GM03348 (cell line): Measurements from ENCODE around the gene ANKRD61.
"Not testable (repeated sequence)": the region's sequence is repeated elsewhere in the genome, so short reads cannot be mapped to it uniquely, and the experiment has no call there.

ENCODE experiments used
- DNase-seq: peaks from one replicate; pipeline ENCODE4 v3.0.0; 2012; ENCODE audit warnings: low spot score

Gene ANKRD61

DNA sequence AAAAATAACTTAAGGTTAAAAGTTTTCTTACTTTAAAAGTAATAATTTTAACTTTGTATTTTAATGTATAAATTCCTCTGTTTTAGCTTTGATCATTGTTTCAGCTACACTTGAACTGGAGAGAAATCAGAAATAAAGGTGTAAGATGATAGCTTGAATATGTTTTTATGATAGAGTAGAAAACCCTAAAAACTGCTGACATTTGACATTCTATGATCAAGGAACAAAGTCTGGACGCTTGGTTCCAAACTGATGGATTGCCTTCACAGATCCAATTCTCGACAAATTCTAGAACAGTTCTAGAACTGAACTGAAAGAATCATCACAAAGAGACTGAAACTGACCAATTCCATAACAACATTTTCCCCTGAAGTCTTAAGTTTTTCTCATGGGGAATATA lies at the start of gene ANKRD61:
ANKRD61 (plus strand) TSS at position 389 of the 400 bp plus-strand sequence; CDS start at position 389, 0 bp downstream.
- no peak for DNase-seq

DNA sequence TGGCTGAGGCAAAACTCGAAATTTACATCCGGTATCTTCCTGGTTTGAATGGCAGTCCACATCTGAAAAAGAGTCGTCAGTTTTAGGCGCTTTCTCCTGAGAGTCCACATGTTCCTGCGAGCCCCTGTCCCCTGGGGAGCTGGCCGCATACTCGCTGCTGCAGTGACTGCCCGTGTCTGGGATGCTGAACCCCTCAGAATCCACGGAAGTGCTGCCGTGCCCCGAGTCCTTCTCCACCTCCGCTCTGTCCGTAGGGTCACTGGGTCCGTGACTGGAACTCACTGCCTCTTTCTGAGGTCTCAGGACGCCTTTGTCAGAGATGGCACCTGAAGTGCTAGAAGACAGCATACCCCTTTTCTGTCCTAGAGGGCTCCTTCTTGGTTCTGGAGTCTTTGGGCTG lies 44.1 kb upstream of the ANKRD61 start:
- DNase-seq, result not testable (repeated sequence)

- peak; percentile 79 for DNase-seq
Observed at GRCh38 chr7:5997210-5997808, 33.9 kb upstream of the ANKRD61 start.

DNA sequence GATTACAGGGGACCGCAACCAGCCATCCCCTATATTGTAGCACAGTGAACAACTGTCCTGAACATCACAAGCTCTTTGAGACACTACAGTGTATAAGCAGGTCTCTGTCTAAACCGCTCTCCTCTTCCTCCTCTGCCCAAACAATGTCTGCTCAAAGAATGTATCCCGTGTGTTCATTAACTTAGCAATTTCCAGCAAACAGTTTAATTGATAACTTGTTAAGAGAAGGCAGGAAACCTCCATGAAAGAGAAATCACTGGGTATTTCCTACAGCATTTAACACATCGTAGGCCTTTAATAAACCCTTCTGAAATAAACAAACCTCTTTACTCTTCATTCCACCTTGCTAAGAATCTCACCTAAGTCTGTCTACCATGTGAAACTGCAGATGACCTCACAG lies 23.8 kb upstream of the ANKRD61 start:
- DNase-seq, result no peak

DNA sequence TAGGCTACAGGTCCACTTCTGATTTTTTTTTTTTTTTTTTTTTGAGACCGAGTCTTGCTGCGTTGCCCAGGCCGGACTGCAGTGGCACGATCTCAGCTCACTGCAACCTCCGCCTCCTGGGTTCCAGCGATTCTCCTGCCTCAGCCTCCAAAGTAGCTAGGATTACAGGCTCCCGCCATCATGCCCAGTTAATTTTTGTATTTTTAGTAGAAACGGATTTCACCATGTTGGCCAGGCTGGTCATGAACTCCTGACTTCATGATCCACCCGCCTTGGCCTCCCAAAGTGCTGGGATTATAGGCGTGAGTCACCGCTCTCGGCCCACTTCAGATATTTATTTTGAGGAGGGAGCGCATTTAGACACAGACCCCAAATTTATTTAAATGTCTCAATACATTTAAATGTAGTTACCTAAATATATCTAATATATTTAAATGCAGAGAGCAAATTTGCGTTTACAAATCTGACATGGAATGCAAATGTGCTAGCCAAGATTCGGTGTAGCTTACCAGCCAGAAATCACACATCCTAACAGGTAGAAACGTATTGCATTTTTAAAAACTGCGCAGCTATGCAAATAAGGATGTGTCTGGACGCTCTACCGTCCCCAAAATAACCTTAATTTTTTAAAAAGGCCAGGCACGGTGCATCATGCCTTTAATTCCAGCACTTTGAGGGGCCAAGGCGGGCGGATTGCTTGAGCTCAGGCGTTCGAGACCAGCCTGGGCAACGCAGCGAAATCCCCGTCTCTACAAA lies 23.2 kb upstream of the ANKRD61 start:
- not testable (repeated sequence) for DNase-seq

- peak; percentile 95 for DNase-seq
Observed at GRCh38 chr7:6008668-6009611, 22.2 kb upstream of the ANKRD61 start, which contains the start of the genes AIMP2 and PMS2. AIMP2 (plus strand) TSS chr7:6009272; CDS start chr7:6009364, 92 bp downstream. PMS2 (minus strand) TSS chr7:6009049; CDS start chr7:6009019, 30 bp downstream.

DNA sequence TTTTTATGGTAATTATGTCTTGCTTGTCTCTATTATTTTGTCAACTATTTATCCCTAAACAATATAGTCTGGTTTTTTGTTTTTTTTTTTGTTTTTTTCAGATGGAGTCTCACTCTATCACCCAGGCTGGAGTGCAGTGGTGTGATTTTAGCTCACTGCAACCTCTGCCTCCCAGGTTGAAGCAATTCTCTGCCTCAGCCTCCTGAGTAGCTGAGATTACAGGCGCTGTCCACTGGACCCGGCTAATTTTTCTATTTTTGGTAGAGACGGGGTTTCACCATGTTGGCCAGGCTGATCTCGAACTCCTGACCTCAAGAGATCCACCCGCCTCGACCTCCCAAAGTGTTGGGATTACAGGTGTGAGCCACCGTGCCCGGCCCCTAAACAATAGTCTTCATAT lies 20.8 kb upstream of the ANKRD61 start:
- DNase-seq, result not testable (repeated sequence)

DNA sequence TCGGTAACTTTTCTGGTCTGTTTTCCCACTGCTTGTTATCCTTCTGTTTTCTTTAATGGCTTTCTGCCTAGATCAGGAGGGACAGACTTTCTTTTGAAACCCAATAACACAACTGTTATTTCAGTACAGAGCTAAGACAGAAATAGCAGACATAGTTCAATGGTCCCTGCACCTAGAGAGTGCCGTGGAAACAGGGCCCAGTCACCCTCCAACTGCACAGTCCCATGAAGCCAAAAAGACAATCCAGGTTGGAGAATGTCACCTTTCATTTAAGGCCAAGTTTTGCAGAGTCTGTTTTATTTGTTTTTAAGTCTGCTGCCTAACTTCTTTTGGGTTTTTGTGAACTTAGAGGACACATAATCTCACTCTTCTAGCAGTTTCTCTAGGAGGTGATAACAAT lies 19.6 kb upstream of the ANKRD61 start:
- no peak for DNase-seq

- DNase-seq, result no peak
Observed at GRCh38 chr7:6012355-6013104, 18.6 kb upstream of the ANKRD61 start.

- DNase-seq, result peak; percentile 92
Observed at GRCh38 chr7:6015917-6016652, 15.1 kb upstream of the ANKRD61 start.

DNA sequence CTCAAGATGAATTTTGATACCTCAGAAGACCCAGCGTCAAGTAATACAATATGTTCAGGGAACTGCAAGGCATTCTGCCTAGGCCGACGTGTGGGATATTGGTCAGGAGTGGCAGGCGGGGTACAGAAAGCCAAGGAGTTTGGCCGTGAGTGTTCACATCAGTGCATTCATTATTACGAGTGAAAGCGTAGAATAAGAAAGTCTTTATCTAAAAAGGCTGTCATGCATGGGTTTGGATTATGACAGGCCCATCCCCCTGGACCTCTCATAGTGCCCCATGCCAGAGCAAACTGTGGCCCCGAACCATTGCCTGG lies 14.6 kb upstream of the ANKRD61 start:
- no peak for DNase-seq

GRCh38 chr7:6020371-6021286 lies 10.5 kb upstream of the ANKRD61 start:
- DNase-seq, result no peak

DNA sequence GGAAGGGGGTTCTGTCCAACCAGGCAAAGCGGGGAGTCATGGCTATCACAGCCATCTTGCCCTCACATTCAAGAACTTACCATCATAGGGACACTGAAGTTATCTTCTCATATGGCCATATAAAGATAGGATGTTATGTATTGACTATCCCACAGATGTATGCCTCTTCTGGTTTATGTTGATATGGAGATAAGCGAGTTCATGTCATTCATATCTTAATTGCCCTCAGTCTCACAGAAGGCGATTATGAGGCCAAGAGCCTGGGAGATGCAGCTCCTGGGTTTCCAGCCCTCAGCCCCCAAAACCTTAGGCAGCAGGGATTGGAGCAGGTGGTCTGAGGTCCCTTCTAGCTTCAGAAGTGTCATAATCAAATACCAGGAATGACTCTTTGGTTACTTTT lies 8.5 kb upstream of the ANKRD61 start:
- DNase-seq, result no peak

GRCh38 chr7:6023974-6024435 lies 7.2 kb upstream of the ANKRD61 start:
- no peak for DNase-seq

DNA sequence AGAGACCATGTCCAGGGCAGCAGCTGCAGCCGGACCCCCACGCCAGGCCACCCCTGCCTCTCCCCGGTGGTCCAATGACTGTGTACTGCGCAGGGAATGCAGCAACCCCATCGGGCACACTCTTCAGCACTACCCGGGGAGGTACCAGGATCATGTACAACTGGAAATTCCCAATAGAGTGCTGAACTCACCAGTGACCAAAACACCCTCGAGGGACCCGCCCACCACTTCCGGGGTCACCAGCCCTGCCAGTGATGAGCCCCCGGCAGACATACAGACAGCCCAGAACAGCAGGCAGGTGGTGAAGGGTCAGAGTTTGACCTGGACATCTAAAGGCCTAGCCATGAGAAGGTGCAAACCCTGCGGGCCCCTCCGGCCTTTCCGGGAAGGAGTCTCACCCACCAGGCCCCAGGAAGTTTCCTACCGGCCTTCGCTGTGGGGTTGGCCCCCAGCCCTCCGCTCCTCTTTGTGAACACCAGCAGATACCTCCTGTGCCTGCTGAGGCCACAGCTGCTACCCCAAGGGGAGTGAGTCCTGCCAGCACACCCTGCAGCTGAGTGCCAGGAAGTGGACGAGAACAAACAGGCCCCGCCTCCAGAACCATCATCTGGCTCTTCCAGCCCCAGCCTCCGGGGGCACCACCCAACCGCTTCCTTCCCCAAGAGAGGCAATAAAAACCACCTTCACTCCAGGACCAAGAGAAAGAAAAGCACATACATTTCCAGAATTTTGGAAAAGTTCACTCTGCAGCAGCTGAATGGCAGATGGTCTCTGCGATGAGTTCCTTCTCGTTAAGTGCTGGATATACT lies 5.0 kb upstream of the ANKRD61 start:
- DNase-seq, result peak; percentile 49

DNA sequence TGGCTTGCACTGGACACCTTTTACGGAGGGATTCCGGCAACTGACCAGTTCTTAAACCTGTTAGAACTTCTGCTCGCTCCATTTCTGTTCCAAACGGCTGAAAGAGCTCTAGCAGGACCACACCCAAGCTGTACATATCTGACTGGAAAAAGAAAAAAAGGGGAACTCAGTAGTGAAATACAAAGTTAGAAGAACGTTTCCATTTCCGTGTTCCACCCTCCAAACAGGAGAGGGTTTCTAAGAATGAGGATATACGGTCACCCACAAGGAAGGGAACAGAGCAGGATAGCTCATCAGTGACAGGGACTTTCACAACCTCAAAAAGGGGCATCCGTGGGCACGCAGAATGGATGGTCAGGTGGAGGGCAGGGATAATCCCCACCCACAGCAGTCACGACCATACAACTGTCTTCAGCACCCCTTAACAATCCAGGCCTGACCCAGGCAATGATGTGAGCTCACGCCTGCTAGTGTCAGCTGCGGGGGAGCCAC lies 4.3 kb upstream of the ANKRD61 start:
- DNase-seq, result no peak

DNA sequence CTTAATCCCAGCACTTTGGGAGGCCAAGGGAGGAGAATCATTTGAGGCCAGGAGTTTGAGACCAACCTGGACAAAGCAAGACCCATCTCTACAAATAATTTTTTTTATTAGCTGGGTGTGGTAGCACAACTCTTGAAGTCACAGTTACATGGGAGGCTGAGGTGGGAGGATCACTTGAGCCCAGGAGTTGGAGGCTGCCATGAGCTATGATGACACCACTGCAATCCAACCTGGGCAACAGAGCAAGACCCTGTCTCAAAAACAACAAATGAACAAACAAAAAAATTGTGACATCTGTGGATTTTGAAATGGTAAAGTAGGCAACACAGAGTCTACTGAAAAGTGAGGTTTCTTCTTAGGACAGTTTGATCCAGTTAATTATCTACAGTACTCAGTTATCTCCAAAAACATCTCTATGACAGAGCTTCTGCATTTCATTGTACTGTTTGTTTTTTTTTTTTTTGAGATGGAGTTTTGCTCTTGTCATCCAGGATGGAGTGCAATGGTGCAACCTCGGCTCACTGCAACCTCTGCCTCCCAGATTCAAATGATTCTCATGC lies 3.3 kb upstream of the ANKRD61 start:
- no peak for DNase-seq

DNA sequence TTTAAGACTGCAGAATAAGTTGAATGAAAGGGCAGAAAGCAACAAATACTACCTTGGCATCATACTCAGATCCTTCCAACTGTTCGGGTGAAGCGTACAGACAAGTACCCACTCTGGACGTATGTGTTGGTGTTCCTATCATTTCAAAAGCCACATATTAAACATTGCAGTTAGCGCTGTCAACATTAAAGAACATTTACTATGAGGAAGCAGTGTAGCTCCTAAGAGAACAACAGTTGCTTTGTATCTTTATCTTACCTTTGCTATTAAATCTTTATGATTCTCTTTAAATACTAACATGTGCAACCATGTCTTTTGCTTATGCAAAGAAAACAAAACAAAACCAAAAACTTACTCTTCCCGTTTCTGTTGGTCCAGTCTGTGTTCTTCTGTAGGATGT lies 2.6 kb upstream of the ANKRD61 start:
- DNase-seq, result no peak

GRCh38 chr7:6031567-6031966 lies 391 bp downstream of the ANKRD61 start:
- DNase-seq, result no peak
